ENCODE data around the gene CHST11. TPM values are rescaled to one million over a fixed set of nuclear protein-coding genes. Genes with fewer than 3 reads are reported as not detected.

Gene CHST11
- total RNA-seq, 1 experiment from 2014 or later, result 0.25 TPM

DNA sequence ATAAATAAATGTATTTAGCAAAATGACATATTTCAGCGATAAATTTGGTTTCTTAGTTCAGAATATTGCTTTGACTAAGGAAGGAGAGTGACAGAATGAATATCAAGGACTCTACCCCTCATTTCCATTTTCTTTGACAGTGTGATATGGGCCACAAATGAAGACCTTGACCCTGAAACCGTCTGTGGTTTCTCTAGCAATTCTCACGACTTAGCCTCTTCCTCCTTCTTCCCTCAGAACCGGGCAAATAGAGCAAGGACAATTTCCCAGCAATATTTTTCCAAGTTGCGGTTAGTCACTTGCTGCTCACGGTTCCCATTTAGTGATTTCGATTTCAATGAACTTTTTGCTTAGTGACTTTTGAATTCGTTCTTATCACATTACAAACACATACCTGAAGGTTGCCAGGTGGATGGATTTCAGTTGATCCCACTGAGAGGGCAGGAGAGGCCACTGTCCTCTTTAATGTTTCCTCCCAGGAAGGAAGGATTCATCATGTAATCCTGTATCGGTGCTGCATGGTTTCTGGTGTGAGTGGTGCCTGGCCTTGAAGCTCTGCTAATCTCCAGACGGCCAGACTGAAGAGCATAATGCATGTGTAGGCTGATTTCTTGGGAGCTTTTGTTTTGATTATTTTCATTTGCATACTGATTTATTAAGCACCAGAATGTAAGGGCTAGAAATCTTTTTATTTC lies 77.6 kb downstream of the CHST11 start:
- Histone ChIP-seq H3K36me3 (ENCODE audit: control insufficient read depth, insufficient read depth, low read length) (no peaks in the 10 kb centered on the region), H3K9me3 (no peaks in the 10 kb centered on the region), H3K4me1 (no peaks in the 10 kb centered on the region), H3K27me3 (replicated peaks; ENCODE audit: control insufficient read depth, insufficient read depth, low read length) (no peaks in the 10 kb centered on the region), H3K4me3 (ENCODE audit: low read depth, low read length) (no peak overlapping the region)
- H3K36me3 Mint-ChIP-seq (ENCODE audit: insufficient read depth, unreplicated experiment), result no peaks in the 10 kb centered on the region
- ChIA-PET CTCF (no interaction called here), POLR2A (no interaction called here)
- H3K27ac Mint-ChIP-seq (ENCODE audit: unreplicated experiment), result no peak overlapping the region
- BruUV-seq (replicated peaks), result no TSS peak
- H3K4me3 Mint-ChIP-seq (ENCODE audit: unreplicated experiment), result no peak overlapping the region
- H3K4me1 Mint-ChIP-seq (ENCODE audit: low read depth, unreplicated experiment), result no peaks in the 10 kb centered on the region
- TF ChIP-seq, protein P1, sequence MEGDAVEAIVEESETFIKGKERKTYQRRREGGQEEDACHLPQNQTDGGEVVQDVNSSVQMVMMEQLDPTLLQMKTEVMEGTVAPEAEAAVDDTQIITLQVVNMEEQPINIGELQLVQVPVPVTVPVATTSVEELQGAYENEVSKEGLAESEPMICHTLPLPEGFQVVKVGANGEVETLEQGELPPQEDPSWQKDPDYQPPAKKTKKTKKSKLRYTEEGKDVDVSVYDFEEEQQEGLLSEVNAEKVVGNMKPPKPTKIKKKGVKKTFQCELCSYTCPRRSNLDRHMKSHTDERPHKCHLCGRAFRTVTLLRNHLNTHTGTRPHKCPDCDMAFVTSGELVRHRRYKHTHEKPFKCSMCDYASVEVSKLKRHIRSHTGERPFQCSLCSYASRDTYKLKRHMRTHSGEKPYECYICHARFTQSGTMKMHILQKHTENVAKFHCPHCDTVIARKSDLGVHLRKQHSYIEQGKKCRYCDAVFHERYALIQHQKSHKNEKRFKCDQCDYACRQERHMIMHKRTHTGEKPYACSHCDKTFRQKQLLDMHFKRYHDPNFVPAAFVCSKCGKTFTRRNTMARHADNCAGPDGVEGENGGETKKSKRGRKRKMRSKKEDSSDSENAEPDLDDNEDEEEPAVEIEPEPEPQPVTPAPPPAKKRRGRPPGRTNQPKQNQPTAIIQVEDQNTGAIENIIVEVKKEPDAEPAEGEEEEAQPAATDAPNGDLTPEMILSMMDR (IDR thresholded peaks at IDR 0.05; ENCODE audit: insufficient read depth in 1 of 2, low read depth in 1 of 2, low read length in 1 of 2, severe bottlenecking in 1 of 2, unreplicated experiment in 1 of 2), result no peak
- DNase-seq, result no peak
- H3K9me3 Mint-ChIP-seq (ENCODE audit: unreplicated experiment), result no peaks in the 10 kb centered on the region
- intact Hi-C loops (cut with micrococcal nuclease; ENCODE audit: unreplicated experiment), result no loop called here
- H3K27me3 Mint-ChIP-seq (ENCODE audit: insufficient read depth, unreplicated experiment), result peaks cover 23% of the 10 kb centered on the region

- H3K27ac Mint-ChIP-seq (ENCODE audit: unreplicated experiment), result no peak overlapping the region
- Histone ChIP-seq H3K36me3 (ENCODE audit: control insufficient read depth, insufficient read depth, low read length) (no peaks in the 10 kb centered on the region), H3K4me3 (ENCODE audit: low read depth, low read length) (no peak overlapping the region), H3K4me1 (no peaks in the 10 kb centered on the region), H3K9me3 (no peaks in the 10 kb centered on the region), H3K27me3 (replicated peaks; ENCODE audit: control insufficient read depth, insufficient read depth, low read length) (no peaks in the 10 kb centered on the region)
- no peaks in the 10 kb centered on the region for H3K36me3 Mint-ChIP-seq (ENCODE audit: insufficient read depth, unreplicated experiment)
- no peaks in the 10 kb centered on the region for H3K4me1 Mint-ChIP-seq (ENCODE audit: low read depth, unreplicated experiment)
- CTCF ChIA-PET, result no interaction called here
- no peak for DNase-seq
- intact Hi-C loops (cut with micrococcal nuclease; ENCODE audit: unreplicated experiment), result no loop called here
- no peaks in the 10 kb centered on the region for H3K9me3 Mint-ChIP-seq (ENCODE audit: unreplicated experiment)
- BruUV-seq (replicated peaks), result no TSS peak
- peaks cover 24% of the 10 kb centered on the region for H3K27me3 Mint-ChIP-seq (ENCODE audit: insufficient read depth, unreplicated experiment)
- TF ChIP-seq, protein P1 (IDR thresholded peaks at IDR 0.05; ENCODE audit: insufficient read depth in 1 of 2, low read depth in 1 of 2, low read length in 1 of 2, severe bottlenecking in 1 of 2, unreplicated experiment in 1 of 2), result no peak
- H3K4me3 Mint-ChIP-seq (ENCODE audit: unreplicated experiment), result no peak overlapping the region
- POLR2A ChIA-PET, result no interaction called here
Measured at GRCh38 chr12:104534857-104535248, 78.1 kb downstream of the CHST11 start.

- no TSS peak for BruUV-seq (replicated peaks)
- intact Hi-C loops (cut with micrococcal nuclease; ENCODE audit: unreplicated experiment), result no loop called here
- Mint-ChIP-seq H3K36me3 (ENCODE audit: insufficient read depth, unreplicated experiment) (no peaks in the 10 kb centered on the region), H3K4me3 (ENCODE audit: unreplicated experiment) (no peak overlapping the region), H3K4me1 (ENCODE audit: low read depth, unreplicated experiment) (no peaks in the 10 kb centered on the region), H3K9me3 (ENCODE audit: unreplicated experiment) (no peaks in the 10 kb centered on the region), H3K27me3 (ENCODE audit: insufficient read depth, unreplicated experiment) (peaks cover 21% of the 10 kb centered on the region), H3K27ac (ENCODE audit: unreplicated experiment) (no peak overlapping the region)
- Histone ChIP-seq H3K4me3 (ENCODE audit: low read depth, low read length) (no peak overlapping the region), H3K27me3 (replicated peaks; ENCODE audit: control insufficient read depth, insufficient read depth, low read length) (no peaks in the 10 kb centered on the region), H3K36me3 (ENCODE audit: control insufficient read depth, insufficient read depth, low read length) (no peaks in the 10 kb centered on the region), H3K4me1 (no peaks in the 10 kb centered on the region), H3K9me3 (no peaks in the 10 kb centered on the region)
- DNase-seq, result no peak
- TF ChIP-seq, protein P1 (IDR thresholded peaks at IDR 0.05; ENCODE audit: insufficient read depth in 1 of 2, low read depth in 1 of 2, low read length in 1 of 2, severe bottlenecking in 1 of 2, unreplicated experiment in 1 of 2), result no peak
- POLR2A ChIA-PET, result no interaction called here
- CTCF ChIA-PET, result no interaction called here
Measured at GRCh38 chr12:104535369-104535768, 78.6 kb downstream of the CHST11 start.

Measured in Caco-2 (cell line).